ENCODE measurements around the gene TECTA.

DNA sequence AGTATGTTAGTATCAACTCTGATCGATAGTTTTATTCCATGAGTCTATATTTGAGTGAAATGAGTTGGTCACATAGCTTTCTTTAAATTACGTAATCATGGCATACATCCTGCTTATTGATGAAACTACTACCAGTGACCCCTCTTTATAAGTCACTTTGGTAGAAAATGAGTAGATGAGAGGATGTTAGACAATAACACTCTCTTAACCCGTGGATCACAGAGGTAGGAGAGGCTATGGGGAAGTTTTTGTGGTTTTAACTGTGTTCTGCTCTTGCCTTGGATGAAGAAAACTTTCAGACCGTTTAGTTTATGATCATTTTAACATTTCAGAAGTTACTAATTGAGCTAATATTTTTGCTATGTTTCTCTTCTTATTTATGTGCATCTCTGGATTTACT is 43.1 kb upstream of the TECTA start:
- TF ChIP-seq, protein P1, sequence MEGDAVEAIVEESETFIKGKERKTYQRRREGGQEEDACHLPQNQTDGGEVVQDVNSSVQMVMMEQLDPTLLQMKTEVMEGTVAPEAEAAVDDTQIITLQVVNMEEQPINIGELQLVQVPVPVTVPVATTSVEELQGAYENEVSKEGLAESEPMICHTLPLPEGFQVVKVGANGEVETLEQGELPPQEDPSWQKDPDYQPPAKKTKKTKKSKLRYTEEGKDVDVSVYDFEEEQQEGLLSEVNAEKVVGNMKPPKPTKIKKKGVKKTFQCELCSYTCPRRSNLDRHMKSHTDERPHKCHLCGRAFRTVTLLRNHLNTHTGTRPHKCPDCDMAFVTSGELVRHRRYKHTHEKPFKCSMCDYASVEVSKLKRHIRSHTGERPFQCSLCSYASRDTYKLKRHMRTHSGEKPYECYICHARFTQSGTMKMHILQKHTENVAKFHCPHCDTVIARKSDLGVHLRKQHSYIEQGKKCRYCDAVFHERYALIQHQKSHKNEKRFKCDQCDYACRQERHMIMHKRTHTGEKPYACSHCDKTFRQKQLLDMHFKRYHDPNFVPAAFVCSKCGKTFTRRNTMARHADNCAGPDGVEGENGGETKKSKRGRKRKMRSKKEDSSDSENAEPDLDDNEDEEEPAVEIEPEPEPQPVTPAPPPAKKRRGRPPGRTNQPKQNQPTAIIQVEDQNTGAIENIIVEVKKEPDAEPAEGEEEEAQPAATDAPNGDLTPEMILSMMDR (IDR thresholded peaks at IDR 0.05): no peak
- TF ChIP-seq POLR2A (IDR thresholded peaks at IDR 0.05): no peak
